Calu3 (cell line): ENCODE results near the gene ARPC1B. TPM values are rescaled to one million over a fixed set of nuclear protein-coding genes. Genes with fewer than 3 reads are reported as not detected.

Experiments
- BruUV-seq: library from RNA; stranded (reverse); fragments of 400-500 nt; replicated peaks from 2 replicates; lab custom pipeline; 2021; lab: Mats Ljungman, UMichigan
- CTCF ChIA-PET: fragments of 300-600 bp; sonication (Branson Sonifier 250); formaldehyde crosslinking; loops from one replicate; lab custom pipeline; 2022; ENCODE audit warnings: antibody characterized with exemption; lab: Charles Lee
- DNase-seq: peaks from one replicate; pipeline ENCODE4 v3.0.0; 2022
- H3K27ac Mint-ChIP-seq: one replicate; pipeline ENCODE4 v1.8.0; 2022; ENCODE audit warnings: mixed read lengths; ENCODE audit not compliant: unreplicated experiment
- H3K27me3 Mint-ChIP-seq: one replicate; pipeline ENCODE4 v1.8.0; 2022; ENCODE audit warnings: mixed read lengths; ENCODE audit not compliant: unreplicated experiment
- H3K36me3 Mint-ChIP-seq: one replicate; pipeline ENCODE4 v1.8.0; 2022; ENCODE audit warnings: mild to moderate bottlenecking, moderate library complexity, mixed read lengths; ENCODE audit not compliant: insufficient read depth, unreplicated experiment
- H3K4me1 Mint-ChIP-seq: one replicate; pipeline ENCODE4 v1.8.0; 2022; ENCODE audit warnings: mild to moderate bottlenecking, low read depth, mixed read lengths; ENCODE audit not compliant: unreplicated experiment
- H3K4me3 Mint-ChIP-seq: one replicate; pipeline ENCODE4 v1.8.0; 2022; ENCODE audit warnings: mild to moderate bottlenecking, low read depth, moderate library complexity, mixed read lengths; ENCODE audit not compliant: unreplicated experiment
- H3K9me3 Mint-ChIP-seq: one replicate; pipeline ENCODE4 v1.8.0; 2022; ENCODE audit warnings: low read depth, mixed read lengths; ENCODE audit not compliant: unreplicated experiment
- CTCF ChIP-seq: fragments of 200-600 bp; IDR thresholded peaks from one replicate; pipeline ENCODE4 v1.8.0; 2022; ENCODE audit warnings: antibody characterized with exemption; ENCODE audit not compliant: unreplicated experiment
- intact Hi-C: fragments of 100-400 bp; cut with micrococcal nuclease; formaldehyde crosslinking; loops from one replicate; pipeline ENCODE4 v1.10.0; 2022; ENCODE audit not compliant: unreplicated experiment
- total RNA-seq: library from RNA; stranded (reverse); gene quantifications from 2 replicates; pipeline ENCODE4 v1.2.3, GENCODE V29; 2022

Gene ARPC1B
- total RNA-seq, 1 experiment from 2014 or later = 107 TPM

GRCh38 chr7:99380823-99381663, 6.5 kb downstream of the ARPC1B start:
- no peak for TF ChIP-seq CTCF
- no peak for DNase-seq
- H3K27ac Mint-ChIP-seq = no peak overlapping the region
- peaks cover 8% of the 10 kb centered on the region for H3K4me1 Mint-ChIP-seq
- no TSS peak for BruUV-seq
- CTCF ChIA-PET = no interaction called here
- no peaks in the 10 kb centered on the region for H3K27me3 Mint-ChIP-seq
- peaks cover 50% of the 10 kb centered on the region for H3K36me3 Mint-ChIP-seq
- no peak overlapping the region for H3K4me3 Mint-ChIP-seq
- intact Hi-C loops = no loop called here
- H3K9me3 Mint-ChIP-seq = no peaks in the 10 kb centered on the region

- H3K27ac Mint-ChIP-seq = no peak overlapping the region
- H3K36me3 Mint-ChIP-seq = peaks cover 51% of the 10 kb centered on the region
- BruUV-seq = no TSS peak
- DNase-seq = no peak
- intact Hi-C loops = no loop called here
- CTCF ChIA-PET = no interaction called here
- no peak for TF ChIP-seq CTCF
- H3K9me3 Mint-ChIP-seq = no peaks in the 10 kb centered on the region
- peaks cover 8% of the 10 kb centered on the region for H3K4me1 Mint-ChIP-seq
- no peaks in the 10 kb centered on the region for H3K27me3 Mint-ChIP-seq
- H3K4me3 Mint-ChIP-seq = no peak overlapping the region
Measured at GRCh38 chr7:99381664-99382075, 7.1 kb downstream of the ARPC1B start.

- no peaks in the 10 kb centered on the region for H3K27me3 Mint-ChIP-seq
- peaks cover 8% of the 10 kb centered on the region for H3K4me1 Mint-ChIP-seq
- no peak overlapping the region for H3K4me3 Mint-ChIP-seq
- intact Hi-C loops = no loop called here
- no peak overlapping the region for H3K27ac Mint-ChIP-seq
- no peak for DNase-seq
- TF ChIP-seq CTCF = no peak
- no TSS peak for BruUV-seq
- CTCF ChIA-PET = no interaction called here
- H3K9me3 Mint-ChIP-seq = no peaks in the 10 kb centered on the region
- H3K36me3 Mint-ChIP-seq = peaks cover 48% of the 10 kb centered on the region
Measured at GRCh38 chr7:99383203-99383602, 8.7 kb downstream of the ARPC1B start.

GRCh38 chr7:99383791-99384370, 9.4 kb downstream of the ARPC1B start:
- Mint-ChIP-seq H3K36me3 (peaks cover 48% of the 10 kb centered on the region), H3K27me3 (no peaks in the 10 kb centered on the region), H3K9me3 (no peaks in the 10 kb centered on the region), H3K4me1 (peaks cover 8% of the 10 kb centered on the region), H3K27ac (no peak overlapping the region), H3K4me3 (no peak overlapping the region)
- TF ChIP-seq CTCF = no peak
- DNase-seq = no peak
- intact Hi-C loops = no loop called here
- CTCF ChIA-PET = no interaction called here
- BruUV-seq = no TSS peak
